K562 (cell line): ENCODE results near the gene ERAS. TPM values are rescaled to one million over a fixed set of nuclear protein-coding genes. Genes with fewer than 3 reads are reported as not detected.

Experiments used
- ATAC-seq: fragments of 200-7000 bp; cut with Tn5 transposase; 3 replicates; pipeline ENCODE4 v1.9.1; 2020; ENCODE audit warnings: moderate library complexity
- BruUV-seq: library from RNA; stranded (reverse); fragments of 400-500 nt; replicated peaks from 2 replicates; lab custom pipeline; 2021; lab: Mats Ljungman, UMichigan
- CTCF ChIA-PET: fragments of 300-600 bp; formaldehyde crosslinking; extraction: SDS; loops from one replicate; lab custom pipeline; 2021; ENCODE audit warnings: low intra/inter-chr PET ratio; lab: Yijun Ruan, JAX
- POLR2A ChIA-PET: fragments of 300-600, 350-650 bp; sonication (Branson Sonifier 250); formaldehyde crosslinking; extraction: SDS; loops from one replicate; lab custom pipeline; 2021; ENCODE audit warnings: antibody characterized with exemption, inconsistent platforms; lab: Yijun Ruan, JAX
- DNase-seq, 4 experiments: peaks; one replicate each; pipeline versions ENCODE4 v3.0.0 to v3.0.0-alpha.2; 2011 to 2018; ENCODE audit warnings: low spot score in 3 of 4, mixed read lengths in 3 of 4; ENCODE audit errors: extremely low read depth in 1 of 4
- FAIRE-seq: peaks from 2 replicates; lab custom pipeline; 2011; peaks lifted over from hg19 to GRCh38; lab: Jason Lieb, UNC
- H2AFZ ChIP-seq: 2 replicates; pipeline ENCODE4 v1.6.0; 2011; ENCODE audit warnings: low read depth, low read length, control low read depth, inconsistent platforms
- H3K27ac ChIP-seq: fragments of 200-600 bp; 3 replicates; pipeline ENCODE4 v1.8.0; 2011; ENCODE audit warnings: low read depth, mild to moderate bottlenecking, control low read depth, inconsistent platforms, low read length, moderate library complexity, mixed read lengths; ENCODE audit errors: extremely low read depth
- H3K27me3 ChIP-seq, 2 experiments: fragments of 300-600 bp in 1 of 2; 2 replicates in 1 of 2; 3 replicates in 1 of 2; pipeline versions ENCODE4 v1.6.0 to v1.8.0; 2011; ENCODE audit warnings: inconsistent platforms in 2 of 2, low read length in 2 of 2, mild to moderate bottlenecking in 1 of 2, mixed read lengths in 1 of 2, moderate library complexity in 1 of 2; ENCODE audit not compliant: control insufficient read depth in 2 of 2, insufficient read depth in 2 of 2
- H3K36me3 ChIP-seq: fragments of 300-600 bp; 3 replicates; pipeline ENCODE4 v1.8.0; 2011; ENCODE audit warnings: mild to moderate bottlenecking, low read length, inconsistent platforms; ENCODE audit not compliant: control insufficient read depth, insufficient read depth
- H3K4me1 ChIP-seq, 2 experiments: fragments of 200-600 bp in 1 of 2; replicated peaks in 1 of 2; 2 replicates in 1 of 2; 3 replicates in 1 of 2; pipeline versions ENCODE4 v1.5.1 to v1.8.0; 2011; ENCODE audit warnings: inconsistent platforms in 2 of 2, low read length in 2 of 2, mild to moderate bottlenecking in 1 of 2, mixed read lengths in 1 of 2, moderate library complexity in 1 of 2; ENCODE audit not compliant: control insufficient read depth in 2 of 2, insufficient read depth in 2 of 2
- H3K4me2 ChIP-seq: 2 replicates; pipeline ENCODE4 v1.6.1; 2011; ENCODE audit warnings: low read length, control low read depth, inconsistent platforms, mixed read lengths; ENCODE audit not compliant: insufficient read depth
- H3K4me3 ChIP-seq: fragments of 200-600 bp; sonication (generic), shearing (Covaris generic); 2 replicates; pipeline ENCODE4 v1.5.1; 2016; ENCODE audit warnings: control low read depth, inconsistent platforms
- H3K79me2 ChIP-seq: fragments of 200-600 bp; 3 replicates; pipeline ENCODE4 v1.8.0; 2011; ENCODE audit warnings: low read length, inconsistent platforms; ENCODE audit not compliant: control insufficient read depth, insufficient read depth
- H3K9ac ChIP-seq, 2 experiments: 2 replicates each; pipeline versions ENCODE4 v1.6.0 to v1.6.1; 2011; ENCODE audit warnings: low read depth in 2 of 2, low read length in 2 of 2, control low read depth in 1 of 2, inconsistent platforms in 1 of 2, mild to moderate bottlenecking in 1 of 2, mixed read lengths in 1 of 2; ENCODE audit not compliant: insufficient read depth in 1 of 2
- H3K9me1 ChIP-seq: one replicate; pipeline ENCODE4 v1.6.0; 2011; ENCODE audit warnings: inconsistent platforms, mild to moderate bottlenecking, low read length, moderate library complexity; ENCODE audit not compliant: control insufficient read depth, insufficient read depth
- H3K9me3 ChIP-seq: replicated peaks from 2 replicates; pipeline ENCODE4 v1.5.1; 2011; ENCODE audit warnings: low read depth, low read length, inconsistent platforms; ENCODE audit not compliant: control insufficient read depth, insufficient read depth
- H4K20me1 ChIP-seq: replicated peaks from 2 replicates; pipeline ENCODE4 v1.6.1; 2011; ENCODE audit warnings: low read length, inconsistent platforms, mixed read lengths; ENCODE audit not compliant: control insufficient read depth, insufficient read depth
- DACH1 ChIP-seq: fragments of 450-650 bp; IDR thresholded peaks from 2 replicates; pipeline ENCODE4 v1.6.1; 2018; ENCODE audit not compliant: partially characterized antibody
- PRDM10 ChIP-seq: fragments of 450-650 bp; IDR thresholded peaks from 2 replicates; pipeline ENCODE4 v1.6.1; 2018; ENCODE audit not compliant: partially characterized antibody
- XRCC3 ChIP-seq: fragments of 450-650 bp; IDR thresholded peaks from 2 replicates; pipeline ENCODE4 v1.6.1; 2017; ENCODE audit warnings: mild to moderate bottlenecking, moderate library complexity
- WGBS: fragments of 100-300 bp; shearing (Covaris generic); methylation state at CpG from one replicate; pipeline ENCODE4 v1.1.6; 2016; ENCODE audit warnings: low coverage, mixed read lengths; ENCODE audit not compliant: insufficient coverage; ENCODE audit errors: missing lambda C conversion rate; 5-methylcytosine and 5-hydroxymethylcytosine counted together
- in situ Hi-C: fragments of 300-500 bp; cut with MboI; formaldehyde crosslinking; loops from 4 replicates; pipeline ENCODE4 v1.15.0; 2018; ENCODE audit warnings: inconsistent platforms, mixed read lengths
- intact Hi-C: fragments of 100-400 bp; cut with micrococcal nuclease; formaldehyde crosslinking; loops from 2 replicates; pipeline ENCODE4 v1.14.2; 2022
- polyA plus RNA-seq, 8 experiments: library from polyadenylated mRNA; depleted of rRNA in 4 of 8; stranded (reverse) in 5 of 8; unstranded in 3 of 8; fragments of >200 nt; fragmentation: Nextera tagmentation in 2 of 8; fragmentation: Illumina TruSeq in 1 of 8; extraction: Ambion mirVana in 2 of 8; extraction: Trizol in 1 of 8; gene quantifications; 2 replicates each; pipeline versions ENCODE4 v1.2.1 to v1.2.3, GENCODE V29; 2011 to 2014; ENCODE audit warnings: inconsistent platforms in 1 of 8, missing spikeins in 1 of 8
- total RNA-seq, 7 experiments: library from RNA; depleted of rRNA in 6 of 7; stranded (reverse); fragments of >200 nt in 6 of 7; fragmentation: Illumina TruSeq in 2 of 7; extraction: Trizol in 2 of 7; gene quantifications; 2 replicates each; pipeline versions ENCODE4 v1.2.1 to v1.2.3, GENCODE V29; 2011 to 2021; ENCODE audit warnings: low replicate concordance in 1 of 7

The ERAS gene
- total and polyA plus RNA-seq, 9 of the 15 experiments (the other 6 are each of a cell fraction or from before 2014, with no cell fraction given): 0.07 to 0.12 TPM; not detected in 7

GRCh38 chrX:48823053-48823452 lies 3.3 kb upstream of the ERAS start:
- H2AFZ ChIP-seq: no peak overlapping the region
- CTCF ChIA-PET: no interaction called here
- H3K9me1 ChIP-seq: no peaks in the 10 kb centered on the region
- intact Hi-C loops (no loop called here), in situ Hi-C loops (no loop called here)
- H3K4me1 ChIP-seq: peaks cover 0 to 4% of the 10 kb centered on the region in 2 experiments; a peak in 2 of 5 replicates
- BruUV-seq: no TSS peak
- peak; percentile 71 for ATAC-seq
- H3K79me2 ChIP-seq: no peaks in the 10 kb centered on the region
- peak; percentile 92 for TF ChIP-seq PRDM10
- TF ChIP-seq XRCC3: no peak
- TF ChIP-seq DACH1: no peak
- DNase-seq: peak in 1 of 4 experiments; percentile 36
- H4K20me1 ChIP-seq: no peaks in the 10 kb centered on the region
- peaks cover 2% of the 10 kb centered on the region; the same call in 1 of the 2 replicates for H3K9me3 ChIP-seq
- H3K4me2 ChIP-seq: no peak overlapping the region
- POLR2A ChIA-PET: no interaction called here
- no peak overlapping the region for H3K27ac ChIP-seq
- no peak overlapping the region for H3K4me3 ChIP-seq
- FAIRE-seq: no peak
- peaks cover 43% of the 10 kb centered on the region; the same call in 2 of the 3 replicates for H3K36me3 ChIP-seq
- H3K9ac ChIP-seq: no peak overlapping the region; a peak in 1 of 4 replicates
- 82% methylated on average over 6 of the region's 6 CpGs for WGBS
- no peaks in the 10 kb centered on the region for H3K27me3 ChIP-seq
